Measurements from ENCODE around the gene CREB3L2.
"Not testable (repeated sequence)": the region's sequence is repeated elsewhere in the genome, so short reads cannot be mapped to it uniquely, and the experiment has no call there.

The CREB3L2 gene

GRCh38 chr7:137926206-137926605, 75.7 kb downstream of the CREB3L2 start:
- DNase-seq = not testable (repeated sequence)

GRCh38 chr7:137925754-137926153, 76.1 kb downstream of the CREB3L2 start:
- no peak for DNase-seq

- DNase-seq = no peak
Observed at GRCh38 chr7:137925091-137925490, 76.8 kb downstream of the CREB3L2 start.

GRCh38 chr7:137923380-137923779, 78.5 kb downstream of the CREB3L2 start:
- DNase-seq = no peak

GRCh38 chr7:137920637-137921399, 81.1 kb downstream of the CREB3L2 start:
- no peak for DNase-seq

- DNase-seq = no peak
Observed at GRCh38 chr7:137919987-137920386, 81.9 kb downstream of the CREB3L2 start.

- DNase-seq = no peak
Observed at GRCh38 chr7:137916980-137917645, 84.8 kb downstream of the CREB3L2 start.

- no peak for DNase-seq
Observed at GRCh38 chr7:137916564-137916963, 85.3 kb downstream of the CREB3L2 start.

- DNase-seq = no peak
Observed at GRCh38 chr7:137915266-137915665, 86.6 kb downstream of the CREB3L2 start.

GRCh38 chr7:137913985-137914384, 87.9 kb downstream of the CREB3L2 start:
- DNase-seq = no peak

- no peak for DNase-seq
Observed at GRCh38 chr7:137909042-137909441, 92.8 kb downstream of the CREB3L2 start.

- DNase-seq = no peak
Observed at GRCh38 chr7:137908106-137908505, 93.8 kb downstream of the CREB3L2 start.

- DNase-seq = not testable (repeated sequence)
Observed at GRCh38 chr7:137906636-137907035, 95.2 kb downstream of the CREB3L2 start.

- no peak for DNase-seq
Observed at GRCh38 chr7:137904833-137905232, 97.1 kb downstream of the CREB3L2 start.

- DNase-seq = peak; percentile 74 to 79
Observed at GRCh38 chr7:137903382-137904169, 98.3 kb downstream of the CREB3L2 start.

- DNase-seq = no peak
Observed at GRCh38 chr7:137900137-137900536, 101.7 kb downstream of the CREB3L2 start.

- DNase-seq = peak; percentile 70 to 71
Observed at GRCh38 chr7:137898839-137899721, 102.8 kb downstream of the CREB3L2 start.

GRCh38 chr7:137895301-137896221, 106.3 kb downstream of the CREB3L2 start:
- no peak for DNase-seq

GRCh38 chr7:137893143-137893742, 108.6 kb downstream of the CREB3L2 start:
- DNase-seq = no peak

GRCh38 chr7:137891016-137891655, 110.8 kb downstream of the CREB3L2 start:
- no peak for DNase-seq

All from CD4-positive, alpha-beta T cell treated with Interleukin-4 for 1 hour (primary cell).